CD1c-positive myeloid dendritic cell (primary cell): ENCODE data around the gene TCERG1L.

ENCODE experiments used
- DNase-seq: peaks from one replicate; pipeline ENCODE4 v3.0.0-alpha.2; 2016; ENCODE audit errors: extremely low spot score

Gene TCERG1L

GRCh38 chr10:131230166-131230565 lies 81.4 kb downstream of the TCERG1L start:
- DNase-seq, result no peak

DNA sequence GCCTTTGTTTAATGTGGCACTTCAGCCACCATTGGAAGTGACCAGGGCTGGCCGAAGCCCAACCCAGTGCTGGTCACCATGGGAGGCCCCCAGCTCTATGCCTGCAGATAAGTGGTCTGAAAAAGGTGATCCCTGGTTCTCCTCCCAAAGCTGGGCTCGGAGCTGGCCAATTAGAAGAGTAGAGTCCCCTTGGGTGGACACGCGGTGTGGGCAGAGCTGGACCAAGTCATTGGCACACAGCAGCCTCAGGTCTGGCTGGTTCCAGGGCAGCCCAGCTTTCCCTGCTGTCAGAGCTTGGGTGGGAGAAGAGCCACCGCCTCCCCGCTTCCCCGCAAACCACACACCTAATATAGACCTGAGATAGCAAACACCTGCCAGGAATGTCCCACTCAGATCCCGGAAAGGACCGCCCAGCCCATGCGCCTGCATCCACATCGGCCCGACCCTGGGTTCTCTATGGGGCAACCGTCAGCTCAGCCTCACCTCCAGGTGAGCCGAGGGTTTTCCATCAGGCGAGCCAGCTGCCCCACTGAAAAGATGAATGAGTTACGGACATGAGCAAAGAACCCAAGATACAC lies 84.3 kb downstream of the TCERG1L start:
- no peak for DNase-seq

DNA sequence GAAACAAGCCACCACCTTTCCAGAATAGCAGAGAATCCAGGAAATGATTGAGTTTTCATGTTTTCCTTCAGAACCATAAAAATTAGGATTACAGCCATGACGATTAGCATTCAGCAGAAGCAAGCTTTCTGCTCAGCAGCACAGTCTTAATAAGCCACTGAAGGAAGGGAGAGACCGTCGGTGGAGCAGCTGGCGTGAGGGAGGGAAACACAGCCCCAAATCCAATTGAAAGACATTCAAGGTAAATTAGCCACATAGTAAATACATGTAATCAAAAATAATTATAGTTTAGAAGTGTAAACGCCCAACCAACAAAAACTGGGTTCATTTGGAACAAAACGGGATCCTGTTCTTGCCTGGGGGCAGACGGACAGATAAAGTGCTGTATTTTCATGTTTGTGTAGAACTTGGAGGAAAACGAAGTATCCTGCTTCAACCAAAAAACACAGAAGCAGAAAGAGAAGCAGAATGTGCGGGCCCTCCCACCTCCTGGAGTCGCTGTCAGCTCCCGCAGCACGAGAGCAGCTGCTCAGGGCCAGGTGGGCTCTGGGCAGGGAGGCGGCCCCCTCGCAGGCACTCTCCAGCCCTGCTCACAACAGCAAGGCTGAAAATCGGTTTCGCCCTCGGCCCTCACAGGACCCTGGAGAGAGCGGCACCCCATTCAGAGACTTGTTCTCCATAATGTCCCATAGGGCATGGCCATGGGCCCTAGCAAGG lies 84.9 kb downstream of the TCERG1L start:
- DNase-seq, result no peak

DNA sequence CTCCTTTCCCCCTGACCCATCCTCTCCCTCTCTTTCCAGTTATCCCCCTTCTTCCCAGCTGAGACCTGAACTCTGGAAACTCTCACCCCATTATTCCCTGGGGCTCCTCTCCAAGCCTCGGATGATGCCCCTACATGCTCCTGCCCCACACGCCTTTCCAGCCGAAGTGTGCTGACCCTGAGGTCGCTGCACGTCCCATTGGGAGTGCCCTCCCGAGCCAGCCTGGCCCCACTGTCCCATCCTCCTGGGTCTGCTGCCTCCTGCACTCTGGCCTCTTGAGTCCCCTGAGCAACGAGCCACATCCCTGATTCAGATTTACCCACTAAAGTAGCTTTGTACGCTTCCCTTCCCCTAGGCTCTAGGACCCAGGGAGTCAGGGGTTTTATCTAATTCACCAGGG lies 87.4 kb downstream of the TCERG1L start:
- no peak for DNase-seq

- no peak for DNase-seq
Observed at GRCh38 chr10:131223422-131223821, 88.1 kb downstream of the TCERG1L start.

DNA sequence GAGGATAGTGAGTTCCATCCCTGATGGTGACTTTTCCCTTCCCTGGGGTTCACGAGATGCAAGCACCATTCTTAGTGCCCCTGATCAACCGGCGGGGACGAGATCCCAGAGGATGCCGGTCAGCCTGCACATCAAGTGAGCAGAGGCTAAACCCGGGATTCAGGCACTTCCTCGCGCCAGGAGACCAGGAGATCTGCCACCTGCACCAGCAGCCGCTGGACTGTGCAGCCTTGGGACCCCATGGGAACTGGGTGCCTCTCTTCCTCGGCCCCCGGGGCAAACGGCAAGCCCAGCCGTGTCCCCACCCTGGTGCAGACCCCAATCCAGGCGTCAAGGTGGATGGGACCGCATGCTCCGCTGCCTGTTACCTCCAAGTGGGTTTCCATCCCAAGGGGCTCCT lies 88.5 kb downstream of the TCERG1L start:
- no peak for DNase-seq

GRCh38 chr10:131221632-131222277 lies 89.8 kb downstream of the TCERG1L start:
- no peak for DNase-seq

DNA sequence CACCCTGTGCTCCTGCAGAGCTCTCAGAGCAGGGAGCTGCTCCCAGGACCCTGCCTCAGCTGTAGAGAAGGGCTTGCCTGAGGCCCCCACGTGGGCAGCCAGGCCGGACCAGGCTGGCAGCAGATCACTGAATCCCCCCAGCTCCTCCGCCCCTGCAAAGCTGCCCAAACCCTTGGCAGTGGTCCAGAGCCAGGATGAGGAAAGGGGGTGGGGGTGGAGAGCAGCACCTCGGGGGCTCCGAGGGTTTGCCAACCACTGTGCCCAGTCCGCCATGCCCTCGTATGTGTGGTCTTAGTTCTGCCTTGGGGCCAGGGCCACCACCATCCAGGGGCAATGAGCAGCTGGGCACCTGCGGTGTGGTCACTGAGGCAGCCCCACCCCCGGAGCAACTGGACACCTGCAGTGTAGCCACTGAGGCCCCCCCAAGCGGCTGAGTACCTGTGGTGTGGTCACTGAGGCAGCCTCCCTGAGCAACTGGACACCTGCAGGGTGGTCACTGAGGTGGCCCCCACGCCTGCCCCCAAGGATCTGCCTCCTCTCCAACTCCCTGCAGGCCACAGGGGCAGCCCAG lies 90.8 kb downstream of the TCERG1L start:
- no peak for DNase-seq

DNA sequence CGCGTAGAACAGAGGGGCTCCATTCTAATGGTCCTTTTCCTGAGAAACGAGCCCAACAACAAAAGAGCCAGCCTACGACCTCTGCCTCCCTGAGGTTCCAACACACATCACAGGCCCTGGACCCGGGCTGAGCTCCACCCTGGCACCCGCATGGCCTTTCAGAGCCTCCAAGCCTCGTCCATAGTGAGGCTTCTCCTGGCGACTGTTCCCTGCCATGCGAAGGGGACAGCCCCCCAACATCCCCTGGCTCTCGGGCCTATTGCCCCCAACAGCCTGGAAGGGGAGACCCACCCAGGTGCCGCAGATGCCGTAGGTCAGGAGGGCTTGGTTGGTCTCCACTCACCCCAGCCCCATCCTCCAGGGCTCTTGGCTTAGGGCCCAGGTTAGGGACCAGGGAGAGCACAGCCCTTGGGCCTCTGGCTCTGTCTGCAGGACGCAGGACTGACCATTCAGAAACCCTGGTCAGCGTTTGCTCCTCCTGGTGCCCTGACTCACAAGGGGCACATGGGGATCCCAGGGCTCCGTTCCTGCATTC lies 91.5 kb downstream of the TCERG1L start:
- no peak for DNase-seq

DNA sequence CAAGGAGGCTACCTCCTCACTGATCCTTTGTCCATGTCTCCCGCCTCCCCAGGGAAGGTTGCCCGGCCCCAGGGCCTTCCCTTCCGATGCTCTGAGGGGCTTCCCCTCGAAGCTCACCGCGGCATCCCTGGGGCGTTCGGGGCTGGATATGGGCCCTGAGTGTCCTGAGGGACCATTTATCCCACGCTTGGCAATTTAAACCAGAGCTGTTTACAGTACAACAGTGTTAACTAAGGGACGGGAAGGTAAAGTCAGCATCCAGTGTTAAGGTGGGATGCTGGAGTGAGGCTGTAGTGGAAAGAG lies 92.0 kb downstream of the TCERG1L start:
- no peak for DNase-seq

GRCh38 chr10:131218811-131219583 lies 92.5 kb downstream of the TCERG1L start:
- DNase-seq, result no peak

DNA sequence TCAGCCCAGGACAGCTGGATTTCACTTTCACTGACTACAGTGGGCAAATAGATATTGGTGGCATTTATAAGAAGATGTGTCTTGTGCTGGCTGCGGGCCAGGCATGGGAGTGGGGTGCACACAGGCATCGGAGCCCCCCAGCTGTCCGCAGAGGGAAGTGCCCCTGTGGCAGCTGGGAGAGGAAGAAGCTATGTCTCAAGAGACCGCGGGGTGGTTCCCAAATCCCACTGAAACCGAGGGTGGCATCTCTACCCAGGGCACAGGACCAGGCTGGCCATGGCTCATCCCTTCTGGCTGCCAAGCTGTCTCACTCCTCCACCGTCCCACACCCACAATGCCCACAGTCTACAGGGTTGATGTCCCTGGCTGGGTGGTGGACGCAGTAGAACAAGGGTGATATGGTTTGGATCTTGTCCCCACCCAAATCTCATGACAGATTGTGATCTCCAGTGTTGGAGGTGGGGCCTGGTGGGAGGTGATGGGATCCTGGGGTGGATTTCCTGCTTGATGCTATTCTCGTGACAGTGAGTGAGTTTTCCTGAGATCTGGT lies 94.8 kb downstream of the TCERG1L start:
- DNase-seq, result no peak

DNA sequence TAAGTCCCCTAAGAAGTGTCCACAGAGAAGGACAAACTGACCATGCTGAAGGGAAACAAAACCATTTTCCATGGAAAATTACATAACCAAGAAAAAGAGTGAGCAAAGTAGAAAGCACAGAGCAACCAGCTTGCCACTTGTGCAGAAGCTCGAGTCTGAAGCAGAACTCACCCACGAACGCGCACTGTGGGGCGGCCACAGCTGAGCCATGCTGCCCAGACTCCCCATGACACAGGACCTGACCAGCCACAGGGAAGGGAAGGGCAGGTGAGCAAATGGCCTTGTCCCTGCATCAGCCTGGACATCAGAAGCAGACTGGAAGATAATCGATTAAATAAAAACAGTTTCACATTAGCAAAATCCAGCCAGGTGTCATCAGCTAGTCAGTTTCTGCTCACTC lies 95.7 kb downstream of the TCERG1L start:
- no peak for DNase-seq

DNA sequence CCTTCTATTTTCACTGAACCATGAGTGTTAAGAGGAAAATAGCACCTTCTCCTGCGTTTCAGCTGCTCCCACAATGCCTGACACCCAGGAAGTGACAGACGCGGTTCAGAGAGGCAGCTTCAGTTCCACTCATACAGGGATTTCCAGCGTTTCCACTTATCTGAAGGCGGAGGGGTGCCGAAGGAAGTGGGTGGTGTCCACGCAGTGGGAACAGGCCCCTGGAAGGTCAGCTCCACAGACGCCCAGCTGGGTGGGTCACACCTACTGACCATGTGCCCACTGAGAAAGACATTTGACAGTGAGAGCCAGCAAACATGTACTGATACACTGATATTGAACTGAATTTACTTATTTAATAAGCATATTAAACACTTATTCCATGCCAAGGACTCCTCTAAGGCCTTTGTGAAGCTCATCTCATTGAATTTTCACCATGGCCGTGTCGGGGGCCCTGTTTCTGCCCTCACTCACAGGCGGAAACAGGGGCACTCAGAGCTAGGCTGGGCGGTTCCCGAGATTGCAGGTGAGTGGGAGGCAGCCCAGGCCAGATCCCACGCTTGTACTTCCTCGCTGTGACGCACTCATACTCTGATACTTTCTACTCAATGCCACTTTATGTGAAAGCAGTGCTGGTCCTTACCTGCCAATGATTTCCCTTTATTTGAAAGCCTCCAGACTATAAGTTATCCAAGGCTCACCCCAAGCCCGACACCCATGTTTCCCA lies 96.8 kb downstream of the TCERG1L start:
- DNase-seq, result no peak

- no peak for DNase-seq
Observed at GRCh38 chr10:131213741-131214505, 97.6 kb downstream of the TCERG1L start.

- DNase-seq, result no peak
Observed at GRCh38 chr10:131212763-131213325, 98.7 kb downstream of the TCERG1L start.

GRCh38 chr10:131211965-131212619 lies 99.4 kb downstream of the TCERG1L start:
- DNase-seq, result no peak

- DNase-seq, result no peak
Observed at GRCh38 chr10:131211559-131211958, 100.0 kb downstream of the TCERG1L start.

- DNase-seq, result no peak
Observed at GRCh38 chr10:131211146-131211545, 100.4 kb downstream of the TCERG1L start.
